CD4-positive, alpha-beta T cell treated with Interleukin-6 at 100 ng/mL for 8 hours (primary cell): ENCODE measurements around the gene PIK3C3.

Experiments
- DNase-seq: peaks from one replicate; pipeline ENCODE4 v3.0.0-alpha.2; 2020; ENCODE audit warnings: mixed read lengths, low spot score

The PIK3C3 gene

GRCh38 chr18:42131066-42131929 lies 176.3 kb downstream of the PIK3C3 start:
- no peak for DNase-seq

- no peak for DNase-seq
Measured at GRCh38 chr18:42131930-42132244, 176.9 kb downstream of the PIK3C3 start.
